HG02973 (cell line): Measurements from ENCODE around the gene SEC61G.

Source experiments
- ATAC-seq: cut with Tn5 transposase; IDR thresholded peaks from one replicate; pipeline ENCODE4 v1.9.1; 2021; ENCODE audit warnings: moderate library complexity; ENCODE audit not compliant: unreplicated experiment

Gene SEC61G

GRCh38 chr7:54758702-54759592 is at the start of gene SEC61G:
TSS of gene SEC61G (minus strand) at chr7:54759211. CDS start at chr7:54757588, 1,623 bp downstream.
- peak; percentile 91 for ATAC-seq

GRCh38 chr7:54802841-54803240 is 43.8 kb upstream of the SEC61G start:
- ATAC-seq, result no peak

DNA sequence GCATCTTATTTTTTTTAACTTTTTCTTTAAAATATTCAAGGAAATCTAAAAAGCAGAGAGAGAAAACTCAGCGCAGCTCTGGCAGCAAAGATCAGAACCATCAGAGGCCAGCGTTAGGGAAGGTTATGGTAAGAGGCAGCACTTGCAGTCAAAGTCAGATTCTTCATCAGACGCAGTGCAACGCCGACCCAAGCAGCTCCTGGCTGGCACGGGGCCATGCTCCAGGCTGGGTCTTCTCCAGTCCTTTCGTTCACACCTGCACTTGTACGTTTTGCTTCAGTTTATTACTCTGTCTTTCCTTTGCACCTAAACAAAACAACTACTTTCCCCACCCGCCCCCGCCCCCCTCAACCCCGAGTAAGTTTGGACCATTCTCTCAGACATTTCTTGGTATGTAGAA is 43.1 kb upstream of the SEC61G start:
- ATAC-seq, result no peak

DNA sequence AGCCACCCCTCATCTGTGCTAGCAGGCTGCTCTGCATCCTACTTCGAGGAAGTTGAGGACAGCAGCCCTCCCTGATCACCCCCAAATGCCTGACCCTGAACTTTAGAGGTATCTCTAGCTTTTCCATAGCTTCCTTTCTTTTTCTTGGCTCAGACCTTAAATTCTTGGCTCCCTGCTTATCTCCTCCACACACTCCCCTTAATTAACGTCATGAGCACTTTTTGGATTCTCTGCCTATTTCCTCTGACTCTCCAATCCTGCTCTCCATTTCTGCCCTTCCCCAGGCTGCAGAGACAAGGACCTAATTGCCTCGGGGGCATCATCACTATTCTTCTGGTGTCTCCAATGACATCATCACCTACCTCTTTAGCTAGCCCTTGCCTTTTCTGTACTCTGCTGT is 40.8 kb upstream of the SEC61G start:
- ATAC-seq, result no peak

DNA sequence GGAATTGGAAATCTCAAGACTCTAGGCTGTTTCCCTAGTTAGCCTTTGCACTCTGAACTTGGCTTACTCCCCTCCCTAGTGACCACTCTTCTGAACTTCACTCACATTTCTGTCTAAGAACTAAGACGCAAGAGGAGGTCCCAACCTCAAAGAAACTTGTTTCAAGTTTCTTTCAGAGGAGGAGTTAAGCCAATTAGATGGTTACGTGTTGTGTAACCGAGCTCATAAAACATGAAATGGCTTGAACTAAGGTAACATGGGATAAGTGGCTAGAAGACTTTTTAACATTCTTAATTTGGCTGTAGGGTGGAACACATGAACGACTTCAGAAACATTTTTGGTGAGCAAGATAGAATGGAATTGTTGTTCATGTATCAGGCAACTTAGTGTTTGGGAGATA is 39.5 kb upstream of the SEC61G start:
- ATAC-seq, result no peak

GRCh38 chr7:54796853-54797252 is 37.8 kb upstream of the SEC61G start:
- ATAC-seq, result no peak

GRCh38 chr7:54796150-54796549 is 37.1 kb upstream of the SEC61G start:
- ATAC-seq, result no peak

DNA sequence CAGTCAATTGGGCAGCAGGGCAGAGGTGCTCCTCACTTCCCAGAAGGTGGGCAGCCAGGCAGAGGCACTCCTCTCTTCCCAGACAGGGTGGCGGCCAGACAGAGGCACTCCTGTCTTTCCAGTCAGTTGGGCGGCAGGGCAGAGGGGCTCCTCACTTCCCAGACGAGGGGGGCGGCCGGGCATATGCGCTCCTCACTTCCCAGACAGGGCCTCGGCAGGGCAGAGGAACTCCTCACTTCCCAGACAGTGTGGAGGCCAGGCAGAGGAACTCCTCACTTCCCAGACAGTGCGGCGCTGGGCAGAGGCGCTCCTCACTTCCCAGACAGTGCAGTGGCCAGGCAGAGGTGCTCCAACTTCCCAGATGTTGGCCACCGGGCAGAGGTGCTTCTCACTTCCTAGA is 33.4 kb upstream of the SEC61G start:
- no peak for ATAC-seq

- ATAC-seq, result peak; percentile 83
These were observed 29.7 kb upstream of the SEC61G start for GRCh38 chr7:54788664-54789063.

DNA sequence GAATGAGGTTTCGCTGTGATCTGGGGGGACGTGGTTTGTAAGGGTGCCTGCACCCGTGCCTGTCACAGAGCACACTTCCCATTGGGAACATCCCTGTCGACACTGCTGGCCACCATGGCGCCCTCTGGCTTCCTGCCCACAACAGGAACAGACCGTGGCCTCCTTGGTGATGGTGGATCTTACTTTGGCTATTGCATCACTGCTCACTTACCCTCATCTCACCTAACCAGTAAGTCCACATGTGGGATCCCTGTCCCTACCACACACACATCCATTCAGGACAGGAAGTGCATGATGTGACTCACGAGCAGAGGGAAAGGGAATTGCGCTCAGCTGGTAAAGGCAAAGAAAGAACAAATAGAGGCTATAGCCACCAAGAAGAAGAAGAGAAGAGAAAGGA is 26.2 kb upstream of the SEC61G start:
- ATAC-seq, result no peak

DNA sequence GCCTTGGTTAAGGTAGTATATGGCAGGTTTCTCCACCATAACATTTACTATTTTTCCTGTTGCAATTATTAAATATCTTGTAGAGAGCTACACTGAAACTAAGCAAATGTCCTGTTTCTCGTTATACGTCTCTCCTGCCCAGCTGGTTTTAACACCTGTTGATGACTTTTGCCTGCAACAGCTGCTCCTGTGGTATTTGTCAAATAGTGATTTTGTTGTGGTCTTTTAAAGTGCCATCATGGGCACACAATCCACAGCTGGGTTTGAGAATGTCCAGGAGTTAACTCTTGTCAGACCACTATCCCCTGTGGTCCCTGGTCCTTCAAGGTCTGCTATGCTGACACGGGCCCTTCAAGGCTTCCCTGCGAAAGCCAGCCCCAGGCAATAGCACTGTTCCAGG is 24.9 kb upstream of the SEC61G start:
- no peak for ATAC-seq

DNA sequence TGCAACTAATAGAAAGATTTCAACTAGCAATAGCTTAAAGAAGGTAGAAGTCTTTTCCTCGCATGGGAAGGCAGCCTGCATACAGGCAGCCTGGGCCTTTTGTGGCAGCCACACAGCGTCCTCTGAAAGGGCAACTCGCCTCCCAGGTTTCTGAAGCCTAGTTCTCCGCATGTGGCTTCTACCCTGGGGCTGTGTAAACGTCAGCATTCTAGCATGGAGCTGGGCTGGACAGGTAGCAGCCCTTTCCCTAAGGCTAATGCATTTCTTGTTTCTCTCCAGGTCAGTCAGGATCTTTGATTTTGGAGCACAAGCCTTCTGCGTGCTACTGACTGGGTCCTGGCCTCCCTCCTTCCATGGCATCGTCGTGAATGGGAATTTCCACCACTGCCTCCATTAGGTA is 23.8 kb upstream of the SEC61G start:
- ATAC-seq, result no peak

DNA sequence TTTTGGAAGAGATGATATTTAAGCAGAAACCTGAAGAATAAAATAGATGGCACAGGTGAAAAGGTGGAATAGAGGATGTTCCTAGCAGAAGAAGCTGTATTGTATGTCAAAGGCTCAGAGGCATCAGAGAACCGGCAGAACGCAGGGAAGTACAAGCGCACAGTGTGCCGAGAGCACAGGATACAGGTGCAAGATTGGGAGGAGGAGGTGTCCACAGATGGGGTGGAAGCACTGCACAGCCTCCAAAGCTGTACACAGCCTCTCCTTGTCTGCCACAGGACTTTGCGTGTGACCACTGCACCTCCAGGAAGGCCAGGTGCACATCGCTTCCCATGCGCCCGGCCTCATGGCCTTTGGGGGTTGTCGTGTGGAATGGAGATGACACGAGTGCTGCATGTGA is 23.3 kb upstream of the SEC61G start:
- no peak for ATAC-seq

DNA sequence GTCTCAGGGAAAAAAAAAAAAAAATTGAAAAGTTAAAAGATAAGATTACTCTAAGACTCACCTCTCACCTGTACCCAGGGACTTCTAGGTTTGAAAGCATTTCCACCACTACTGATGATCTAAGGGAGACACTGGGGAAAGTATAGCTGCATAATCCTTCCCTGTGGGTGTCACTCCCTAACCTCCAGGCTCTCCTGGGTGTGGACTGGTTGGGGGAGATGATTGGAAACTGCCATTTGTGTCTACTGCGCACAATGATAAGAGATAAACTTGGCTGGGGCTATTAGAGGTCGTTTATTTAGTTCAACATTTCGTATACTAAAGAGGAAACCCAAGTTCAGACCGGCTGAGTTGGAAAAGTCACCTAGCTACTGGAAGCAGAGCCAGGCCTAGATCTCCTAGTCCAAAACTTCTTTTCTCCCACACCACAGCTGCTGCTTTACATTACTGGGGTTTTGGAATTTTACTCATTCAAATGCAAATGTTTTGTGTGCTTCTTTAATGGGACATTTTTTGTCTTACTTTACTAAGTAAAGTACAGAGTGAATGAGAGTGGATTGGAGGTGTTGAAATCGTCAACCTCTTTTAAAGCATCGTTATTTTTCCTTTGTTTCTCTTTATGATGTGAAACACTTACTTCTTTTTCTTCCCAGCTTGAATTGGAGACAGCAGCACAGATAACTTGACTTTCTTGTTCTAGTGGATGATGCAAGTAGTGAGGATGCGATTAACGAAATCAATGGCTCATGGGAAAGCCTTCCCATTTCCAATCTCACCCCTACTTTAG is 22.3 kb upstream of the SEC61G start:
- ATAC-seq, result no peak

- ATAC-seq, result no peak
These were observed 21.5 kb upstream of the SEC61G start for GRCh38 chr7:54780490-54780889.

GRCh38 chr7:54778696-54779540 is 19.9 kb upstream of the SEC61G start:
- ATAC-seq, result no peak

- no peak for ATAC-seq
These were observed 19.2 kb upstream of the SEC61G start for GRCh38 chr7:54778166-54778565.

DNA sequence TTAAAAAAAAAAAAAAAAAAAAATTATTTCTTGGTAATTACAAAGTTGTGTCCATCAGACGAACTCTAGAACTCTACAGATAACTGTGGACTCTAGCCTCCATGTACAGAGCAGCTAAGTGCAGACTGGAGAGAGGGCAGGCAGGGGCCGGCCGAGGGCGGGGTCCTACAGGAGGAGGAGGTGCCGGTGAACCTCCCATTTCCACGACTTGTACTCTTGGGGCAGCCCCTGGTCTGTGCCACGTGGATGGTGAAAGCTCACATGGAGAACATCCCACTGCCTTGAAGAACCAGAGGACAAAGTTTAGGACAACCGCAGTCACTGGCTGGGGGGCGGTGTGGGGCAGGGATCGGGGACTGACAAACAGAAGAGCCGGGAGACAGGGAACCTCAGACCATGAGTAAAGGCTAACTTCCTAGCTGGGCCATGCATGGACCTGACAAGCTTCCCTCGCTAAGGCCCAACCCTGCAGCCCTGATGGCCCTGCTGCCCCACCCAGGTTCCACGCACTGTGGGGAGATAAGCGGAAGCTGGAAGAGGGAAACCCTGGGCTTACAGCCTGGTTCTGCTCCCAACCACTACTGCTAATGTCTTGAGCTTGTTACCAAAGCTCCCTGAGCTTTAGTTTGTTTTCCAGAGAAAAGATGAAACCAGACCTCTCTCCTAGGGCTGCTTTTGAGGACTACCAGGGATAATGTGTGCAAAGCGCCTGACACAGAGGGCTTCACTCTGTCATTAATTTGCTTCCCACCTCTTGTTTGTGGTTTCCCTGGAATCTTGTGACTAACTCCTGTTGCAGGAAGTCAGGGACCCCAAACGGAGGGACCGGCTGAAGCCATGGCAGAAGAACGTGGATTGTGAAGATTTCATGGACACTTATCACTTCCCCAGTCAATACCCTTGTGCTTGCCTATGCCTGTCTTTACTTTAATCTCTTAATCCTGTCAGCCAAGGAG is 16.1 kb upstream of the SEC61G start:
- ATAC-seq, result no peak

- ATAC-seq, result no peak
These were observed 14.7 kb upstream of the SEC61G start for GRCh38 chr7:54773472-54774399.
